Activated CD4-positive, alpha-beta T cell treated with anti-CD3 and anti-CD28 coated beads, Interleukin-2, amount 10 ng/mL, durations not matched to agents 7 days and 5 days (primary cell): ENCODE results near the gene PEX3. TPM values are rescaled to one million over a fixed set of nuclear protein-coding genes. Genes with fewer than 3 reads are reported as not detected.
"Not testable (repeated sequence)": the region's sequence is repeated elsewhere in the genome, so short reads cannot be mapped to it uniquely, and the experiment has no call there.

Source experiments
- CTCF ChIA-PET: fragments of 350-600 bp; sonication (Branson Sonifier 250); formaldehyde crosslinking; loops from one replicate; lab custom pipeline; 2021; ENCODE audit warnings: antibody characterized with exemption; lab: Charles Lee
- POLR2A ChIA-PET: fragments of 350-600 bp; sonication (Branson Sonifier 250); formaldehyde crosslinking; loops from one replicate; lab custom pipeline; 2021; ENCODE audit warnings: antibody characterized with exemption; lab: Charles Lee
- DNase-seq: peaks from one replicate; pipeline ENCODE4 v3.0.0-alpha.2; 2020
- H3K27ac Mint-ChIP-seq: one replicate; pipeline ENCODE4 v1.8.0; 2021; ENCODE audit warnings: mild to moderate bottlenecking, moderate library complexity, mixed read lengths
- H3K27me3 Mint-ChIP-seq: one replicate; pipeline ENCODE4 v1.8.0; 2021; ENCODE audit warnings: mixed read lengths
- H3K36me3 Mint-ChIP-seq: one replicate; pipeline ENCODE4 v1.8.0; 2021; ENCODE audit warnings: low read depth, mixed read lengths
- H3K4me1 Mint-ChIP-seq: one replicate; pipeline ENCODE4 v1.8.0; 2021; ENCODE audit warnings: mixed read lengths
- H3K4me3 Mint-ChIP-seq: one replicate; pipeline ENCODE4 v1.8.0; 2021; ENCODE audit warnings: mild to moderate bottlenecking, moderate library complexity, mixed read lengths
- H3K9me3 Mint-ChIP-seq: one replicate; pipeline ENCODE4 v1.8.0; 2021; ENCODE audit warnings: mixed read lengths
- total RNA-seq, 2 experiments: library from RNA; stranded (reverse); gene quantifications; one replicate each; pipeline ENCODE4 v1.2.3, GENCODE V29; 2021

Gene PEX3
- total RNA-seq, 2 experiments from 2014 or later, result 16.9 to 20.5 TPM

GRCh38 chr6:143451531-143451930 lies 926 bp downstream of the PEX3 start:
- Mint-ChIP-seq H3K36me3 (peaks cover 9% of the 10 kb centered on the region), H3K9me3 (no peaks in the 10 kb centered on the region), H3K27me3 (no peaks in the 10 kb centered on the region), H3K27ac (peak overlapping the region; percentile 98), H3K4me3 (peak overlapping the region; percentile 94), H3K4me1 (peaks cover 36% of the 10 kb centered on the region)
- ChIA-PET POLR2A (no interaction called here), CTCF (interaction anchor here (1.3 to 1.6 kb wide), 2 partner anchors 9 to 82 kb away, joined by 3 read pairs; no protein-coding TSS in a partner anchor)
- no peak for DNase-seq

- H3K4me3 Mint-ChIP-seq, result no peak overlapping the region
- H3K27ac Mint-ChIP-seq, result no peak overlapping the region
- peaks cover 17% of the 10 kb centered on the region for H3K36me3 Mint-ChIP-seq
- peaks cover 15% of the 10 kb centered on the region for H3K4me1 Mint-ChIP-seq
- H3K9me3 Mint-ChIP-seq, result no peaks in the 10 kb centered on the region
- DNase-seq, result no peak
- POLR2A ChIA-PET, result no interaction called here
- CTCF ChIA-PET, result interaction anchor here (0.7 kb wide), 1 partner anchor 17 kb away, joined by 3 read pairs; no protein-coding TSS in a partner anchor
- H3K27me3 Mint-ChIP-seq, result no peaks in the 10 kb centered on the region
Observed at GRCh38 chr6:143457563-143458359, 7.2 kb downstream of the PEX3 start.

GRCh38 chr6:143465546-143465945 lies 14.9 kb downstream of the PEX3 start:
- Mint-ChIP-seq H3K36me3 (peaks cover 29% of the 10 kb centered on the region), H3K27me3 (no peaks in the 10 kb centered on the region), H3K4me1 (peaks cover 2% of the 10 kb centered on the region), H3K27ac (no peak overlapping the region), H3K9me3 (no peaks in the 10 kb centered on the region), H3K4me3 (no peak overlapping the region)
- CTCF ChIA-PET, result no interaction called here
- no peak for DNase-seq
- POLR2A ChIA-PET, result interaction anchor here (0.6 kb wide), 1 partner anchor 23 kb away, joined by 3 read pairs; no protein-coding TSS in a partner anchor

GRCh38 chr6:143468026-143468425 lies 17.4 kb downstream of the PEX3 start:
- peaks cover 34% of the 10 kb centered on the region for H3K36me3 Mint-ChIP-seq
- no peak overlapping the region for H3K4me3 Mint-ChIP-seq
- H3K27ac Mint-ChIP-seq, result no peak overlapping the region
- DNase-seq, result no peak
- POLR2A ChIA-PET, result no interaction called here
- CTCF ChIA-PET, result no interaction called here
- no peaks in the 10 kb centered on the region for H3K4me1 Mint-ChIP-seq
- H3K9me3 Mint-ChIP-seq, result no peaks in the 10 kb centered on the region
- H3K27me3 Mint-ChIP-seq, result no peaks in the 10 kb centered on the region

- H3K4me3 Mint-ChIP-seq, H3K9me3 Mint-ChIP-seq, DNase-seq, H3K4me1 Mint-ChIP-seq, POLR2A ChIA-PET, H3K27ac Mint-ChIP-seq, H3K27me3 Mint-ChIP-seq: not testable (repeated sequence)
- H3K36me3 Mint-ChIP-seq, result peaks cover 38% of the 10 kb centered on the region
- CTCF ChIA-PET, result interaction anchor here (0.6 kb wide), 1 partner anchor 169 kb away, joined by 3 read pairs; no protein-coding TSS in a partner anchor
Observed at GRCh38 chr6:143468823-143469222, 18.2 kb downstream of the PEX3 start.

- no peak overlapping the region for H3K27ac Mint-ChIP-seq
- no peak overlapping the region for H3K4me3 Mint-ChIP-seq
- no peaks in the 10 kb centered on the region for H3K9me3 Mint-ChIP-seq
- no peaks in the 10 kb centered on the region for H3K27me3 Mint-ChIP-seq
- H3K36me3 Mint-ChIP-seq, result peaks cover 56% of the 10 kb centered on the region
- POLR2A ChIA-PET, result no interaction called here
- CTCF ChIA-PET, result no interaction called here
- DNase-seq, result no peak
- H3K4me1 Mint-ChIP-seq, result no peaks in the 10 kb centered on the region
Observed at GRCh38 chr6:143471822-143472221, 21.2 kb downstream of the PEX3 start.

- POLR2A ChIA-PET, result no interaction called here
- H3K9me3 Mint-ChIP-seq, result no peaks in the 10 kb centered on the region
- CTCF ChIA-PET, result no interaction called here
- no peak for DNase-seq
- no peak overlapping the region for H3K27ac Mint-ChIP-seq
- H3K36me3 Mint-ChIP-seq, result peaks cover 50% of the 10 kb centered on the region
- no peaks in the 10 kb centered on the region for H3K4me1 Mint-ChIP-seq
- no peaks in the 10 kb centered on the region for H3K27me3 Mint-ChIP-seq
- H3K4me3 Mint-ChIP-seq, result no peak overlapping the region
Observed at GRCh38 chr6:143476545-143476944, 25.9 kb downstream of the PEX3 start.

GRCh38 chr6:143478479-143479062 lies 28.0 kb downstream of the PEX3 start:
- H3K27ac Mint-ChIP-seq, result no peak overlapping the region
- H3K9me3 Mint-ChIP-seq, result no peaks in the 10 kb centered on the region
- DNase-seq, result no peak
- ChIA-PET POLR2A (no interaction called here), CTCF (interaction anchor here (0.6 kb wide), 1 partner anchor 245 kb away, joined by 3 read pairs; no protein-coding TSS in a partner anchor)
- H3K27me3 Mint-ChIP-seq, result no peaks in the 10 kb centered on the region
- no peaks in the 10 kb centered on the region for H3K4me1 Mint-ChIP-seq
- H3K36me3 Mint-ChIP-seq, result peaks cover 36% of the 10 kb centered on the region
- H3K4me3 Mint-ChIP-seq, result no peak overlapping the region

GRCh38 chr6:143482593-143482992 lies 32.0 kb downstream of the PEX3 start:
- H3K9me3 Mint-ChIP-seq, result no peaks in the 10 kb centered on the region
- CTCF ChIA-PET, result no interaction called here
- no peak overlapping the region for H3K4me3 Mint-ChIP-seq
- no peak for DNase-seq
- POLR2A ChIA-PET, result no interaction called here
- H3K36me3 Mint-ChIP-seq, result peaks cover 10% of the 10 kb centered on the region
- H3K27ac Mint-ChIP-seq, result no peak overlapping the region
- H3K4me1 Mint-ChIP-seq, result no peaks in the 10 kb centered on the region
- H3K27me3 Mint-ChIP-seq, result no peaks in the 10 kb centered on the region

- no peaks in the 10 kb centered on the region for H3K27me3 Mint-ChIP-seq
- no peak for DNase-seq
- H3K4me3 Mint-ChIP-seq, result no peak overlapping the region
- ChIA-PET CTCF (interaction anchor here (1.2 to 2.0 kb wide), 2 partner anchors 11 to 36 kb away, joined by 3 to 6 read pairs; no protein-coding TSS in a partner anchor), POLR2A (no interaction called here)
- H3K4me1 Mint-ChIP-seq, result no peaks in the 10 kb centered on the region
- H3K9me3 Mint-ChIP-seq, result no peaks in the 10 kb centered on the region
- H3K27ac Mint-ChIP-seq, result no peak overlapping the region
- peaks cover 5% of the 10 kb centered on the region for H3K36me3 Mint-ChIP-seq
Observed at GRCh38 chr6:143485967-143486366, 35.4 kb downstream of the PEX3 start.

GRCh38 chr6:143486752-143487151 lies 36.1 kb downstream of the PEX3 start:
- H3K27me3 Mint-ChIP-seq, result no peaks in the 10 kb centered on the region
- no peak overlapping the region for H3K4me3 Mint-ChIP-seq
- ChIA-PET CTCF (interaction anchor here (0.5 to 2.0 kb wide), 2 partner anchors 10 to 158 kb away, joined by 3 to 6 read pairs; no protein-coding TSS in a partner anchor), POLR2A (no interaction called here)
- DNase-seq, result no peak
- H3K27ac Mint-ChIP-seq, result no peak overlapping the region
- peaks cover 3% of the 10 kb centered on the region for H3K4me1 Mint-ChIP-seq
- H3K36me3 Mint-ChIP-seq, result peaks cover 5% of the 10 kb centered on the region
- no peaks in the 10 kb centered on the region for H3K9me3 Mint-ChIP-seq

GRCh38 chr6:143490244-143490643 lies 39.6 kb downstream of the PEX3 start:
- POLR2A ChIA-PET, result interaction anchor here (0.5 kb wide), 1 partner anchor 9 kb away, joined by 3 read pairs; no protein-coding TSS in a partner anchor
- Mint-ChIP-seq H3K9me3 (no peaks in the 10 kb centered on the region), H3K27me3 (no peaks in the 10 kb centered on the region), H3K27ac (no peak overlapping the region), H3K4me3 (no peak overlapping the region), H3K36me3 (peaks cover 5% of the 10 kb centered on the region), H3K4me1 (peaks cover 3% of the 10 kb centered on the region)
- CTCF ChIA-PET, result interaction anchor here (0.6 to 1.4 kb wide), 3 partner anchors 8 to 419 kb away, joined by 3 to 4 read pairs (median 4); no protein-coding TSS in a partner anchor
- no peak for DNase-seq

GRCh38 chr6:143490775-143491174 lies 40.2 kb downstream of the PEX3 start:
- H3K36me3 Mint-ChIP-seq, result peaks cover 5% of the 10 kb centered on the region
- no peak for DNase-seq
- no peaks in the 10 kb centered on the region for H3K9me3 Mint-ChIP-seq
- no peak overlapping the region for H3K27ac Mint-ChIP-seq
- H3K4me1 Mint-ChIP-seq, result peaks cover 3% of the 10 kb centered on the region
- no peak overlapping the region for H3K4me3 Mint-ChIP-seq
- H3K27me3 Mint-ChIP-seq, result no peaks in the 10 kb centered on the region
- CTCF ChIA-PET, result interaction anchor here (0.6 to 1.4 kb wide), 3 partner anchors 8 to 418 kb away, joined by 3 to 4 read pairs (median 4); no protein-coding TSS in a partner anchor
- POLR2A ChIA-PET, result interaction anchor here (0.5 kb wide), 1 partner anchor 8 kb away, joined by 3 read pairs; no protein-coding TSS in a partner anchor
